Panc1 (cell line): Measurements from ENCODE around the gene CHTOP. TPM values are rescaled to one million over a fixed set of nuclear protein-coding genes. Genes with fewer than 3 reads are reported as not detected.

Source experiments
- ATAC-seq: fragments of 200-7000 bp; cut with Tn5 transposase; 2 replicates; pipeline ENCODE4 v1.9.1; 2020; ENCODE audit warnings: mild to moderate bottlenecking, moderate library complexity
- BruUV-seq: library from RNA; stranded (reverse); fragments of 400-500 nt; replicated peaks from 2 replicates; lab custom pipeline; 2021; lab: Mats Ljungman, UMichigan
- CTCF ChIA-PET: fragments of 300-600 bp; sonication (Branson Sonifier 250); formaldehyde crosslinking; loops from one replicate; lab custom pipeline; 2022; ENCODE audit warnings: antibody characterized with exemption; lab: Charles Lee
- POLR2A ChIA-PET: fragments of 300-600 bp; sonication (Branson Sonifier 250); formaldehyde crosslinking; loops from one replicate; lab custom pipeline; 2022; ENCODE audit warnings: antibody characterized with exemption; lab: Charles Lee
- DNase-seq: peaks from one replicate; pipeline ENCODE4 v3.0.0-alpha.2; 2010; ENCODE audit warnings: low read depth, low spot score
- H3K27ac ChIP-seq: 2 replicates; pipeline ENCODE4 v1.5.1; 2011; ENCODE audit warnings: mild to moderate bottlenecking, low read length, inconsistent platforms
- H3K27me3 ChIP-seq: fragments of 200-500 bp; sonication (Bioruptor generic); 2 replicates; pipeline ENCODE4 v1.6.0; 2014; ENCODE audit warnings: low read length, inconsistent platforms; ENCODE audit not compliant: control insufficient read depth, insufficient read depth
- H3K36me3 ChIP-seq: fragments of 200-500 bp; sonication (Bioruptor generic); 2 replicates; pipeline ENCODE4 v1.5.1; 2014; ENCODE audit warnings: inconsistent platforms, mild to moderate bottlenecking, low read length, moderate library complexity; ENCODE audit not compliant: control insufficient read depth, insufficient read depth
- H3K4me1 ChIP-seq: 2 replicates; pipeline ENCODE4 v1.5.1; 2011; ENCODE audit warnings: inconsistent platforms, mild to moderate bottlenecking, low read length, moderate library complexity; ENCODE audit not compliant: control insufficient read depth, insufficient read depth
- H3K4me3 ChIP-seq, 2 experiments: 2 replicates each; pipeline ENCODE4 v1.5.1; 2011 to 2012; ENCODE audit warnings: low read depth in 2 of 2, low read length in 2 of 2, mild to moderate bottlenecking in 2 of 2, inconsistent platforms in 1 of 2, moderate library complexity in 1 of 2
- H3K9me3 ChIP-seq: fragments of 200-500 bp; sonication (Bioruptor generic); 2 replicates; pipeline ENCODE4 v1.5.1; 2014; ENCODE audit warnings: low read depth, mild to moderate bottlenecking, inconsistent platforms, low read length, moderate library complexity; ENCODE audit not compliant: control insufficient read depth, insufficient read depth
- POLR2AphosphoS5 ChIP-seq: IDR thresholded peaks from 2 replicates; pipeline ENCODE4 v1.6.1; 2012; ENCODE audit warnings: mild to moderate bottlenecking, low read depth, low read length, moderate library complexity
- SIN3A ChIP-seq: IDR thresholded peaks from 2 replicates; pipeline ENCODE4 v1.6.1; 2012; ENCODE audit warnings: low read depth, mild to moderate bottlenecking, low read length, moderate library complexity, borderline replicate concordance; ENCODE audit not compliant: insufficient read depth
- TCF7L2 ChIP-seq: IDR thresholded peaks from 2 replicates; pipeline ENCODE4 v1.6.1; 2011; ENCODE audit warnings: mild to moderate bottlenecking, low read depth, low read length, inconsistent platforms
- in situ Hi-C: cut with HindIII; loops from 2 replicates; pipeline ENCODE4 v1.10.0; 2016; ENCODE audit warnings: low sequenced_read_pairs, low pct_unique_long_range_greater_than_20kb
- intact Hi-C: fragments of 100-400 bp; cut with micrococcal nuclease; formaldehyde crosslinking; loops from one replicate; pipeline ENCODE4 v1.10.0; 2022; ENCODE audit not compliant: unreplicated experiment
- total RNA-seq: library from RNA; stranded (reverse); gene quantifications from one replicate; pipeline ENCODE4 v1.2.1, GENCODE V29; 2021; ENCODE audit not compliant: unreplicated experiment
- TF ChIP-seq, protein P1 (sequence below): fragments of 450-650 bp; IDR thresholded peaks from 2 replicates; pipeline ENCODE4 v1.5.1; 2017; ENCODE audit warnings: mild to moderate bottlenecking
- TF ChIP-seq, protein P2 (sequence below), 2 experiments: IDR thresholded peaks; 2 replicates each; pipeline ENCODE4 v1.6.1; 2011 to 2012; ENCODE audit warnings: low read depth in 2 of 2, control low read depth in 1 of 2, low read length in 1 of 2, mild to moderate bottlenecking in 1 of 2, moderate library complexity in 1 of 2; ENCODE audit not compliant: insufficient read depth in 1 of 2

Gene CHTOP
- total RNA-seq, 1 experiment from 2014 or later: 87.0 TPM

DNA sequence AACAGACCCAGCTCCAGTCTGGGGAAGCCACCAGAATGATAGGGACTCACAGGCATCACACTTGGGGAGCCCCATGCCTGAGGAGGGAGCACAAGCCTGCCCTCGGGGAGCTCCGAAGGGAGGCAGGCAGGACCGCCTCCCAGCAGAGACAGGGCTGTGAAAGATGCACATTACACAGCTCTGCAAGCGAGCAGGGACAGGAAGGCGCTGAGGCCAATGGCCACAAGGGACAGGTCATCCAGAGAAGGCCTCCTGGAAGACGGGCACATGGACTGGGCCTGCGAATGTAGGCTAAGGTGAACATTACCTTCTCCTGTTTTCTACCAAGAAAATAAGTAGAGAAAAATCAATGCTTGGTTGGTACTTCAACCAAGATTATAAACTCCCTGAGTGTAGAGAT is 48.9 kb downstream of the CHTOP start:
- Histone ChIP-seq H3K36me3 (no peaks in the 10 kb centered on the region), H3K9me3 (no peaks in the 10 kb centered on the region), H3K27ac (no peak overlapping the region), H3K4me3 (no peak overlapping the region), H3K4me1 (peaks cover 7% of the 10 kb centered on the region; the same call in 1 of the 2 replicates), H3K27me3 (peaks cover 7% of the 10 kb centered on the region)
- intact Hi-C loops (no loop called here), in situ Hi-C loops (no loop called here)
- ChIA-PET CTCF (no interaction called here), POLR2A (no interaction called here)
- DNase-seq (no peak), ATAC-seq (no peak)
- no TSS peak for BruUV-seq
- TF ChIP-seq TCF7L2 (no peak), POLR2AphosphoS5 (no peak), SIN3A (no peak)
- TF ChIP-seq, protein P1, sequence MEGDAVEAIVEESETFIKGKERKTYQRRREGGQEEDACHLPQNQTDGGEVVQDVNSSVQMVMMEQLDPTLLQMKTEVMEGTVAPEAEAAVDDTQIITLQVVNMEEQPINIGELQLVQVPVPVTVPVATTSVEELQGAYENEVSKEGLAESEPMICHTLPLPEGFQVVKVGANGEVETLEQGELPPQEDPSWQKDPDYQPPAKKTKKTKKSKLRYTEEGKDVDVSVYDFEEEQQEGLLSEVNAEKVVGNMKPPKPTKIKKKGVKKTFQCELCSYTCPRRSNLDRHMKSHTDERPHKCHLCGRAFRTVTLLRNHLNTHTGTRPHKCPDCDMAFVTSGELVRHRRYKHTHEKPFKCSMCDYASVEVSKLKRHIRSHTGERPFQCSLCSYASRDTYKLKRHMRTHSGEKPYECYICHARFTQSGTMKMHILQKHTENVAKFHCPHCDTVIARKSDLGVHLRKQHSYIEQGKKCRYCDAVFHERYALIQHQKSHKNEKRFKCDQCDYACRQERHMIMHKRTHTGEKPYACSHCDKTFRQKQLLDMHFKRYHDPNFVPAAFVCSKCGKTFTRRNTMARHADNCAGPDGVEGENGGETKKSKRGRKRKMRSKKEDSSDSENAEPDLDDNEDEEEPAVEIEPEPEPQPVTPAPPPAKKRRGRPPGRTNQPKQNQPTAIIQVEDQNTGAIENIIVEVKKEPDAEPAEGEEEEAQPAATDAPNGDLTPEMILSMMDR: no peak
- TF ChIP-seq, protein P2, sequence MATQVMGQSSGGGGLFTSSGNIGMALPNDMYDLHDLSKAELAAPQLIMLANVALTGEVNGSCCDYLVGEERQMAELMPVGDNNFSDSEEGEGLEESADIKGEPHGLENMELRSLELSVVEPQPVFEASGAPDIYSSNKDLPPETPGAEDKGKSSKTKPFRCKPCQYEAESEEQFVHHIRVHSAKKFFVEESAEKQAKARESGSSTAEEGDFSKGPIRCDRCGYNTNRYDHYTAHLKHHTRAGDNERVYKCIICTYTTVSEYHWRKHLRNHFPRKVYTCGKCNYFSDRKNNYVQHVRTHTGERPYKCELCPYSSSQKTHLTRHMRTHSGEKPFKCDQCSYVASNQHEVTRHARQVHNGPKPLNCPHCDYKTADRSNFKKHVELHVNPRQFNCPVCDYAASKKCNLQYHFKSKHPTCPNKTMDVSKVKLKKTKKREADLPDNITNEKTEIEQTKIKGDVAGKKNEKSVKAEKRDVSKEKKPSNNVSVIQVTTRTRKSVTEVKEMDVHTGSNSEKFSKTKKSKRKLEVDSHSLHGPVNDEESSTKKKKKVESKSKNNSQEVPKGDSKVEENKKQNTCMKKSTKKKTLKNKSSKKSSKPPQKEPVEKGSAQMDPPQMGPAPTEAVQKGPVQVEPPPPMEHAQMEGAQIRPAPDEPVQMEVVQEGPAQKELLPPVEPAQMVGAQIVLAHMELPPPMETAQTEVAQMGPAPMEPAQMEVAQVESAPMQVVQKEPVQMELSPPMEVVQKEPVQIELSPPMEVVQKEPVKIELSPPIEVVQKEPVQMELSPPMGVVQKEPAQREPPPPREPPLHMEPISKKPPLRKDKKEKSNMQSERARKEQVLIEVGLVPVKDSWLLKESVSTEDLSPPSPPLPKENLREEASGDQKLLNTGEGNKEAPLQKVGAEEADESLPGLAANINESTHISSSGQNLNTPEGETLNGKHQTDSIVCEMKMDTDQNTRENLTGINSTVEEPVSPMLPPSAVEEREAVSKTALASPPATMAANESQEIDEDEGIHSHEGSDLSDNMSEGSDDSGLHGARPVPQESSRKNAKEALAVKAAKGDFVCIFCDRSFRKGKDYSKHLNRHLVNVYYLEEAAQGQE (IDR thresholded peaks at IDR 0.05; ENCODE audit: insufficient read depth in 1 of 2, low read depth in 2 of 2, low read length in 1 of 2): no peak

DNA sequence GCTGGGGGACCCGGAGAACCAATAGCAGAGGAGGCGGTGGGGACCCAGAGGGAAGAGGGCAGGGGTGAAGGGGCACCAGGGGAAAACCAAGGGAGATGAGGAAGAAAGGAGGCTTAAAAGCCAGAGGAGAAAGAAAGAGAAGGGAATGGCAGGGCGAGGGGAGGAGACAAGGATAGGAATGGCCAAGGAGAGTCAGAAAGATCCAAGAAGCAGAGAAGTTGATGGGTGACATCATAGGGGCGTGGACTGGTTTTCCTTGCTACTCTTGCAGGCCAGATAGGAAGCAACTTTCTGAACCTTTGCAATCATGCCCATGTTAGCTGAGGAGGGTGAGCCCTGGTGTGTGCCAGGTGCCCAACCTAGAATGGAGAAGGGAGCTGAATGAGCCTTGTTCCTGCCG is 50.0 kb downstream of the CHTOP start:
- no peak overlapping the region for H3K4me3 ChIP-seq
- H3K9me3 ChIP-seq: no peaks in the 10 kb centered on the region
- no peaks in the 10 kb centered on the region for H3K4me1 ChIP-seq
- H3K27ac ChIP-seq: no peak overlapping the region
- ChIA-PET POLR2A (no interaction called here), CTCF (no interaction called here)
- intact Hi-C loops: no loop called here
- TF ChIP-seq TCF7L2 (no peak), POLR2AphosphoS5 (no peak), SIN3A (no peak)
- TF ChIP-seq, protein P2 (IDR thresholded peaks at IDR 0.05; ENCODE audit: insufficient read depth in 1 of 2, low read depth in 2 of 2, low read length in 1 of 2): no peak
- TF ChIP-seq, protein P1: no peak
- DNase-seq (no peak), ATAC-seq (no peak)
- no peaks in the 10 kb centered on the region for H3K36me3 ChIP-seq
- H3K27me3 ChIP-seq: peaks cover 5% of the 10 kb centered on the region; the same call in 1 of the 2 replicates
- BruUV-seq: no TSS peak
- in situ Hi-C loops: no loop called here
